SU-DHL-6 (cell line): ENCODE measurements around the gene MIDN.

Experiments used
- H2AFZ ChIP-seq: fragments of 200-600 bp; sonication (generic); 2 replicates; pipeline ENCODE4 v1.6.1; 2014; ENCODE audit warnings: low read depth, mild to moderate bottlenecking, moderate library complexity, mixed read lengths, antibody characterized with exemption, low read length; ENCODE audit not compliant: severe bottlenecking
- H3F3A ChIP-seq: fragments of 200-600 bp; shearing (Covaris generic); 2 replicates; pipeline ENCODE4 v1.6.0; 2016; ENCODE audit warnings: antibody characterized with exemption, mild to moderate bottlenecking; ENCODE audit not compliant: insufficient read depth
- H3K27ac ChIP-seq: fragments of 200-600 bp; sonication (generic); 2 replicates; pipeline ENCODE4 v1.5.1; 2016; ENCODE audit warnings: low read depth, mild to moderate bottlenecking, low read length, moderate library complexity, mixed read lengths
- H3K27me3 ChIP-seq: fragments of 200-600 bp; sonication (generic), shearing (Covaris generic); 2 replicates; pipeline ENCODE4 v1.6.0; 2014; ENCODE audit warnings: mild to moderate bottlenecking, low read length
- H3K36me3 ChIP-seq: fragments of 200-600 bp; sonication (generic); 2 replicates; pipeline ENCODE4 v1.6.1; 2014; ENCODE audit warnings: mild to moderate bottlenecking, low read length, mixed read lengths
- H3K4me2 ChIP-seq: fragments of 300-600, 200-600 bp; shearing (Covaris generic), sonication (generic); 2 replicates; pipeline ENCODE4 v1.6.0; 2014; ENCODE audit warnings: low read length, low read depth, mild to moderate bottlenecking; ENCODE audit not compliant: poor library complexity, severe bottlenecking
- H3K4me3 ChIP-seq: fragments of 200-600 bp; sonication (generic); 2 replicates; pipeline ENCODE4 v1.5.1; 2014; ENCODE audit warnings: antibody characterized with exemption, low read length, mild to moderate bottlenecking, mixed read lengths; ENCODE audit not compliant: insufficient read depth, poor library complexity, severe bottlenecking
- H3K79me2 ChIP-seq: fragments of 200-600 bp; sonication (generic); 2 replicates; pipeline ENCODE4 v1.6.1; 2014; ENCODE audit warnings: mild to moderate bottlenecking, low read length, moderate library complexity; ENCODE audit not compliant: insufficient read depth
- H3K9ac ChIP-seq: fragments of 200-600 bp; sonication (generic); 2 replicates; pipeline ENCODE4 v1.7.0; 2014; ENCODE audit warnings: mild to moderate bottlenecking, low read length
- H3K9me2 ChIP-seq: fragments of 200-600 bp; sonication (generic); replicated peaks from 2 replicates; pipeline ENCODE4 v1.6.1; 2014; ENCODE audit warnings: low read length; ENCODE audit not compliant: insufficient read depth
- H3K9me3 ChIP-seq: fragments of 200-600 bp; sonication (generic); 2 replicates; pipeline ENCODE4 v1.6.1; 2014; ENCODE audit warnings: low read length, mixed read lengths; ENCODE audit not compliant: insufficient read depth
- H4K20me1 ChIP-seq: fragments of 200-600 bp; sonication (generic); 2 replicates; pipeline ENCODE4 v1.6.1; 2014; ENCODE audit warnings: low read depth, mild to moderate bottlenecking, antibody characterized with exemption, low read length, moderate library complexity, mixed read lengths
- CTCF ChIP-seq: fragments of 200-600 bp; sonication (generic); IDR thresholded peaks from one replicate; pipeline ENCODE4 v1.5.1; 2017; ENCODE audit warnings: antibody characterized with exemption, mild to moderate bottlenecking, low read length, moderate library complexity; ENCODE audit not compliant: insufficient read depth, poor library complexity, severe bottlenecking
- EZH2phosphoT487 ChIP-seq: fragments of 200-600 bp; sonication (generic), shearing (Covaris generic); conservative IDR thresholded peaks from 2 replicates; pipeline ENCODE4 v1.6.1; 2018; ENCODE audit warnings: mild to moderate bottlenecking, antibody characterized with exemption, low read length, moderate library complexity, mixed read lengths

Gene MIDN

GRCh38 chr19:1287354-1288225 lies 39.2 kb downstream of the MIDN start:
- Histone ChIP-seq H3K9me3 (no peaks in the 10 kb centered on the region), H3K9ac (no peak overlapping the region), H3K4me2 (no peak overlapping the region), H3K4me3 (no peak overlapping the region), H3K9me2 (no peaks in the 10 kb centered on the region), H2AFZ (no peak overlapping the region), H3K79me2 (no peaks in the 10 kb centered on the region), H3K27ac (no peak overlapping the region), H4K20me1 (no peaks in the 10 kb centered on the region), H3K36me3 (no peaks in the 10 kb centered on the region), H3K27me3 (peaks cover 4% of the 10 kb centered on the region; the same call in 1 of the 2 replicates), H3F3A (no peaks in the 10 kb centered on the region)
- TF ChIP-seq EZH2phosphoT487 (no peak), CTCF (no peak)

GRCh38 chr19:1288226-1288612 lies 39.8 kb downstream of the MIDN start:
- Histone ChIP-seq H3K79me2 (no peaks in the 10 kb centered on the region), H4K20me1 (no peaks in the 10 kb centered on the region), H2AFZ (no peak overlapping the region), H3K9me2 (no peaks in the 10 kb centered on the region), H3K9ac (no peak overlapping the region), H3K4me3 (no peak overlapping the region), H3K4me2 (no peak overlapping the region), H3K27ac (no peak overlapping the region), H3K27me3 (peaks cover 4% of the 10 kb centered on the region; the same call in 1 of the 2 replicates), H3K36me3 (no peaks in the 10 kb centered on the region), H3K9me3 (no peaks in the 10 kb centered on the region), H3F3A (no peaks in the 10 kb centered on the region)
- TF ChIP-seq CTCF (no peak), EZH2phosphoT487 (no peak)

GRCh38 chr19:1288833-1289685 lies 40.7 kb downstream of the MIDN start:
- no peaks in the 10 kb centered on the region for H3K9me3 ChIP-seq
- H3K79me2 ChIP-seq = no peaks in the 10 kb centered on the region
- no peak overlapping the region for H3K4me2 ChIP-seq
- TF ChIP-seq EZH2phosphoT487 = no peak
- no peak for TF ChIP-seq CTCF
- H3K27me3 ChIP-seq = peaks cover 4% of the 10 kb centered on the region; the same call in 1 of the 2 replicates
- no peak overlapping the region for H3K9ac ChIP-seq
- H2AFZ ChIP-seq = no peak overlapping the region
- H4K20me1 ChIP-seq = no peaks in the 10 kb centered on the region
- H3K4me3 ChIP-seq = no peak overlapping the region
- H3K36me3 ChIP-seq = no peaks in the 10 kb centered on the region
- H3F3A ChIP-seq = no peaks in the 10 kb centered on the region
- no peak overlapping the region for H3K27ac ChIP-seq
- no peaks in the 10 kb centered on the region for H3K9me2 ChIP-seq
